Stimulated activated CD8-positive, alpha-beta memory T cell treated with anti-CD3 and anti-CD28 coated beads, Interleukin-7, amount 100 ng/mL, for 48 hours (primary cell): ENCODE measurements around the gene HDC.

Experiments
- DNase-seq, 2 donors: peaks; one replicate each; pipeline ENCODE4 v3.0.0-alpha.2; 2020; ENCODE audit warnings: low read depth in 1 of 2; ENCODE audit errors: extremely low read depth in 1 of 2

HDC gene

GRCh38 chr15:50228866-50229265 is 36.7 kb downstream of the HDC start:
- DNase-seq = no peak

- no peak for DNase-seq
Observed at GRCh38 chr15:50227076-50227475, 38.5 kb downstream of the HDC start.

- DNase-seq = no peak
Observed at GRCh38 chr15:50225938-50226337, 39.6 kb downstream of the HDC start.

- no peak for DNase-seq
Observed at GRCh38 chr15:50225057-50225456, 40.5 kb downstream of the HDC start.

- DNase-seq = no peak
Observed at GRCh38 chr15:50224606-50225005, 40.9 kb downstream of the HDC start.

- DNase-seq = no peak
Observed at GRCh38 chr15:50222181-50222580, 43.3 kb downstream of the HDC start.

- DNase-seq = no peak
Observed at GRCh38 chr15:50219820-50220219, 45.7 kb downstream of the HDC start.

- no peak for DNase-seq
Observed at GRCh38 chr15:50218691-50219090, 46.8 kb downstream of the HDC start.

- no peak for DNase-seq
Observed at GRCh38 chr15:50218291-50218690, 47.2 kb downstream of the HDC start.

GRCh38 chr15:50210462-50211157 is 54.9 kb downstream of the HDC start:
- no peak for DNase-seq

- no peak for DNase-seq
Observed at GRCh38 chr15:50209809-50210208, 55.7 kb downstream of the HDC start.

GRCh38 chr15:50206020-50206419 is 59.5 kb downstream of the HDC start:
- DNase-seq = no peak

GRCh38 chr15:50202003-50202402 is 63.5 kb downstream of the HDC start:
- DNase-seq = no peak

- no peak for DNase-seq
Observed at GRCh38 chr15:50192926-50193620, 72.5 kb downstream of the HDC start.

GRCh38 chr15:50192164-50192563 is 73.4 kb downstream of the HDC start:
- DNase-seq = no peak
